Fibroblast of mammary gland (primary cell): Measurements from ENCODE around the gene SH2B2.
"Not testable (repeated sequence)": the region's sequence is repeated elsewhere in the genome, so short reads cannot be mapped to it uniquely, and the experiment has no call there.

Experiments
- DNase-seq: peaks from one replicate; pipeline ENCODE4 v3.0.0-alpha.2; 2010; ENCODE audit warnings: low read depth
- H3K4me3 ChIP-seq: 2 replicates; pipeline ENCODE4 v1.5.1; 2011; ENCODE audit warnings: low read depth, mild to moderate bottlenecking, low read length, moderate library complexity; ENCODE audit not compliant: control insufficient read depth
- CTCF ChIP-seq: conservative IDR thresholded peaks from 2 replicates; pipeline ENCODE4 v1.5.1; 2011; ENCODE audit warnings: low read depth, low read length, inconsistent platforms; ENCODE audit not compliant: control insufficient read depth, insufficient read depth

Gene SH2B2

DNA sequence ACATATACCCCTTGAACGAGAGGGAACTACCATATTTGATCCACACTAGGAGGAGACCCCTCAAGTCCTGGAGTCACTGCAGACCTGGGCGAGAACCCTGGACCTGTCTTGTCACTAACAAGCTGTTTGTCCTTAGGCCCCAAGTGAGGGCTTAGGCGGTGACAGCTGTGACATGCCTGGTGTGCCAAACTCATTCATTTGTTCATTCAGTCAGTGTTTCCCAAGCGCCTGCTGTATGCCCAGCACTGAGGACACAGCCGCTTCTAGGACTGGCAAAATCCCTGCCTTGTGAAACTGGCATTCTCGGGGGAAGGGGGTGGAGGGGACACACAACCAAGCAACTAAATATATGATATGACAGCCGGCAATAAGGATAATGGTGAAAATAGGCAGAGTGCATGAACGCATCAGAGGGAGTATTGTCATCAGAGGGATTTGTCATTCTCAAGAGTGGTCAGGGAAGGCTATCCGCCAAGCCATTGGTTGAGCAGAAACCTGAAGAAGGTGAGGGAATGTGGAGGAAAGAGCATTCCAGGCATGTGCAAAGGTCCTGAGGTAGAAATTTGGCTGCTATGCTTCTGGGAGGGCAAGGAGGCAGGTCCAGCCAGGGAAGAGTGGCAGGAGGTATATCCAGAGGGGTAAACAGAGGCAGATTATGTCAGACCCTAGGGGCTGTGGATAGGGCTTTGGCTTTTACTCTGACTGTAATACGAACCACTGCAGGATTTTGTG is 11.0 kb downstream of the SH2B2 start:
- TF ChIP-seq CTCF = no peak
- no peak for DNase-seq
- H3K4me3 ChIP-seq = no peak overlapping the region

GRCh38 chr7:102300643-102301221 is 14.1 kb downstream of the SH2B2 start:
- no peak for DNase-seq
- no peak for TF ChIP-seq CTCF
- no peak overlapping the region for H3K4me3 ChIP-seq

- not testable (repeated sequence) for DNase-seq, H3K4me3 ChIP-seq
These were observed 14.7 kb downstream of the SH2B2 start for GRCh38 chr7:102301367-102301766.

GRCh38 chr7:102302025-102302424 is 15.4 kb downstream of the SH2B2 start:
- H3K4me3 ChIP-seq = no peak overlapping the region
- DNase-seq = no peak
- TF ChIP-seq CTCF = no peak

GRCh38 chr7:102303669-102304422 is 17.2 kb downstream of the SH2B2 start:
- no peak overlapping the region for H3K4me3 ChIP-seq
- no peak for DNase-seq
- no peak for TF ChIP-seq CTCF

DNA sequence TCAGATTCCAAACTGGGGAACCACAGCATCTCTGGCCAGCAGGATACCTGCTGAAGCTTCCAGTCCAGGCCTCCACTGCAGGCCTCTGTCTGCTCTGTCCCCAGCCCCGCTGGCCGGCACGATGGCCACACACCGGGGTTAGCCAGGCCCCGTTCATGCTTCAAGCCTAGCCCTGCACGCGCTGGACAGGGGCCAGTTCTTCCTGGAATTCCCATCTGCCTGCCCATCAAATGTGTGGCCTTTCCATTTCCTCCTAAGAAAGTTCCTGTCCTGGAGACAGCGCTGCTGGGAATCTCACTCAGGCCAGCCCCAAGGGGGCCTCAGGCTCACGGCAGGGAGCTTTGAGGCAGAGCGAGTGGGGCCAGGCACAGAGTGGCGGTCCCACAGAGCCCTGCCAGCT is 18.0 kb downstream of the SH2B2 start:
- DNase-seq = no peak
- TF ChIP-seq CTCF = no peak
- no peak overlapping the region for H3K4me3 ChIP-seq
